PC-3 (cell line): ENCODE results near the gene PDLIM7. TPM values are rescaled to one million over a fixed set of nuclear protein-coding genes. Genes with fewer than 3 reads are reported as not detected.

Experiments used
- ATAC-seq: fragments of 200-7000 bp; cut with Tn5 transposase; 2 replicates; pipeline ENCODE4 v1.9.1; 2020; ENCODE audit warnings: mild to moderate bottlenecking, moderate library complexity
- BruUV-seq: library from RNA; stranded (reverse); fragments of 400-500 nt; replicated peaks from 2 replicates; lab custom pipeline; 2021; lab: Mats Ljungman, UMichigan
- CTCF ChIA-PET: fragments of 300-600 bp; sonication (Branson Sonifier 250); formaldehyde crosslinking; loops from one replicate; lab custom pipeline; 2022; ENCODE audit warnings: antibody characterized with exemption; lab: Charles Lee
- POLR2A ChIA-PET: fragments of 300-600 bp; sonication (Branson Sonifier 250); formaldehyde crosslinking; loops from one replicate; lab custom pipeline; 2022; ENCODE audit warnings: antibody characterized with exemption; ENCODE audit not compliant: unreplicated experiment; lab: Charles Lee
- DNase-seq: peaks from one replicate; pipeline ENCODE4 v3.0.0-alpha.2; 2015
- H2AFZ ChIP-seq: fragments of 300-600 bp; sonication (generic); 2 replicates; pipeline ENCODE4 v1.6.0; 2016; ENCODE audit warnings: antibody characterized with exemption, low read length
- H3F3A ChIP-seq: fragments of 300-600 bp; sonication (generic); one replicate; pipeline ENCODE4 v1.6.0; 2017; ENCODE audit warnings: antibody characterized with exemption, low read length, control low read depth, mild to moderate bottlenecking; ENCODE audit not compliant: unreplicated experiment
- H3K27ac ChIP-seq: fragments of 300-600 bp; sonication (generic); 2 replicates; pipeline ENCODE4 v1.5.1; 2016; ENCODE audit warnings: mild to moderate bottlenecking, low read length
- H3K27me3 ChIP-seq: fragments of 300-600 bp; sonication (generic); 2 replicates; pipeline ENCODE4 v1.6.1; 2016; ENCODE audit warnings: low read length, mixed read lengths
- H3K36me3 ChIP-seq: fragments of 300-600 bp; sonication (generic); 2 replicates; pipeline ENCODE4 v1.6.1; 2016; ENCODE audit warnings: low read depth, mixed run types, low read length, mixed read lengths
- H3K4me1 ChIP-seq: fragments of 300-600 bp; sonication (generic); 2 replicates; pipeline ENCODE4 v1.5.1; 2016; ENCODE audit warnings: low read length; ENCODE audit not compliant: insufficient read depth
- H3K4me2 ChIP-seq: fragments of 300-600 bp; sonication (generic); 2 replicates; pipeline ENCODE4 v1.6.0; 2016; ENCODE audit warnings: low read length
- H3K4me3 ChIP-seq: fragments of 300-600 bp; sonication (generic); 2 replicates; pipeline ENCODE4 v1.5.1; 2016; ENCODE audit warnings: mild to moderate bottlenecking, low read length, mixed read lengths
- H3K79me2 ChIP-seq: fragments of 300-600 bp; sonication (generic); 2 replicates; pipeline ENCODE4 v1.6.1; 2017; ENCODE audit warnings: low read length, mixed read lengths
- H3K9ac ChIP-seq: fragments of 300-600 bp; sonication (generic); 2 replicates; pipeline ENCODE4 v1.6.0; 2016; ENCODE audit warnings: mild to moderate bottlenecking, low read length
- H3K9me2 ChIP-seq: fragments of 300-600 bp; sonication (generic); replicated peaks from 2 replicates; pipeline ENCODE4 v1.6.1; 2016; ENCODE audit warnings: mixed run types, low read length, mixed read lengths
- H3K9me3 ChIP-seq: fragments of 300-600 bp; sonication (generic); 2 replicates; pipeline ENCODE4 v1.6.1; 2016; ENCODE audit warnings: low read length, mixed read lengths
- H4K20me1 ChIP-seq: fragments of 300-600 bp; sonication (generic); 2 replicates; pipeline ENCODE4 v1.6.1; 2016; ENCODE audit warnings: low read length, mixed read lengths
- EZH2 ChIP-seq: fragments of 300-600 bp; sonication (generic); IDR thresholded peaks from one replicate; pipeline ENCODE4 v1.6.1; 2017; ENCODE audit warnings: antibody characterized with exemption, mild to moderate bottlenecking, low read length; ENCODE audit not compliant: unreplicated experiment
- EZH2phosphoT487 ChIP-seq: fragments of 300-600 bp; sonication (generic); IDR thresholded peaks from 2 replicates; pipeline ENCODE4 v1.6.1; 2018; ENCODE audit warnings: mild to moderate bottlenecking, antibody characterized with exemption, low read length, borderline replicate concordance
- intact Hi-C: fragments of 100-400 bp; cut with micrococcal nuclease; formaldehyde crosslinking; loops from 2 replicates; pipeline ENCODE4 v1.9.0; 2023
- total RNA-seq: library from RNA; depleted of rRNA; stranded (reverse); fragments of >200 nt; gene quantifications from 2 replicates; pipeline ENCODE4 v1.2.3, GENCODE V29; 2014
- TF ChIP-seq, protein P1 (sequence below): fragments of 300-600 bp; sonication (generic); conservative IDR thresholded peaks from 2 replicates; pipeline ENCODE4 v1.5.1; 2017; ENCODE audit warnings: antibody characterized with exemption, low read depth, mild to moderate bottlenecking, low read length

The PDLIM7 gene
- total RNA-seq, 1 experiment from 2014 or later: 159 TPM

DNA sequence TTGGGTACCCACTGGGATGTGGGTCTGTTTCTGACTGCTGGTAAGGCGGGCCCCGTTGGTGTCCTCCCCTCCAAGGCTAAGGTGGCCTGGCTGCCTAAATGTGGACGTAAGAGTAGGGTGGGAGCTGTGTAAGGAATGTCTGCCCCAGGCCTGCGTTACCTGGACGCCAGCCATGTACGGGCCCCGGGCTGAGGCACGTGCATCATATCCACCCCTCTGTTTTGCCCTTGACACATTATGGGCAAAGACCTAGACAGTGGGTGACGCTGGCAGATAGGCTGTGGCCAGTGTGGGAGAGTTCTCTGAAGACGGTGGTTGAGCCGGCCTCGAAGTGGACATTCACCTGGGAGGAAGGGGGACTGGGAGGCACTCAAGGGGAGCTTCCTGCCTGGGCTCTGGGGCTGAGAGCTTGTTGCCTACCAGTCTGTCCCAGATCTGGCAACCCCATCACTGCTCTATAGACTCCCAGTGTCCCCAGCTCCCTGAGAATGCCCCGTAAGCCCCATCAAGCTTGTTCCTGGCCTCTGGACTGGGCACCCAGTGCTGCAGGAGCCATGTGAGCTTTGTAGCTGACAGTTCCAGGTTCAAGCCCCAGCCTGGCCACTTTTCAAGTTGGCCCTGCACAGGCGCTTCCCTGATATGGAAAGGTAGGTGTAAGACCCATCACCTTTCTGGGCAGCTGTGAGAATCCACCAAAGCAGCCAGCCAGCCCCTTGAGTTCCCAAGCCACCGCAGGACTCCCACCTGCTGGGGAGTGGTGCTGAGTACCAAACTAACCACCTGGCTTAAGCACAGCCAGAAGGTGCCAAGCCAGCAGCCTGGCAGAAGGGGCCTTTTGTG is 54.0 kb downstream of the PDLIM7 start:
- no peak overlapping the region for H3K9ac ChIP-seq
- peaks cover 8% of the 10 kb centered on the region for H3F3A ChIP-seq
- H4K20me1 ChIP-seq: no peaks in the 10 kb centered on the region
- no peak overlapping the region for H2AFZ ChIP-seq
- no peak overlapping the region for H3K27ac ChIP-seq
- ChIA-PET POLR2A (interaction anchor here (1.3 kb wide), 1 partner anchor 17 kb away, joined by 3 read pairs; the partner anchor contains the start of gene GRK6), CTCF (interaction anchor here (2.2 kb wide), 1 partner anchor 12 kb away, joined by 5 read pairs; no protein-coding TSS in a partner anchor)
- H3K4me1 ChIP-seq: peaks cover 15% of the 10 kb centered on the region
- no peaks in the 10 kb centered on the region for H3K9me3 ChIP-seq
- no peak for TF ChIP-seq EZH2phosphoT487
- TF ChIP-seq, protein P1, sequence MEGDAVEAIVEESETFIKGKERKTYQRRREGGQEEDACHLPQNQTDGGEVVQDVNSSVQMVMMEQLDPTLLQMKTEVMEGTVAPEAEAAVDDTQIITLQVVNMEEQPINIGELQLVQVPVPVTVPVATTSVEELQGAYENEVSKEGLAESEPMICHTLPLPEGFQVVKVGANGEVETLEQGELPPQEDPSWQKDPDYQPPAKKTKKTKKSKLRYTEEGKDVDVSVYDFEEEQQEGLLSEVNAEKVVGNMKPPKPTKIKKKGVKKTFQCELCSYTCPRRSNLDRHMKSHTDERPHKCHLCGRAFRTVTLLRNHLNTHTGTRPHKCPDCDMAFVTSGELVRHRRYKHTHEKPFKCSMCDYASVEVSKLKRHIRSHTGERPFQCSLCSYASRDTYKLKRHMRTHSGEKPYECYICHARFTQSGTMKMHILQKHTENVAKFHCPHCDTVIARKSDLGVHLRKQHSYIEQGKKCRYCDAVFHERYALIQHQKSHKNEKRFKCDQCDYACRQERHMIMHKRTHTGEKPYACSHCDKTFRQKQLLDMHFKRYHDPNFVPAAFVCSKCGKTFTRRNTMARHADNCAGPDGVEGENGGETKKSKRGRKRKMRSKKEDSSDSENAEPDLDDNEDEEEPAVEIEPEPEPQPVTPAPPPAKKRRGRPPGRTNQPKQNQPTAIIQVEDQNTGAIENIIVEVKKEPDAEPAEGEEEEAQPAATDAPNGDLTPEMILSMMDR: no peak
- no peak for TF ChIP-seq EZH2
- no peaks in the 10 kb centered on the region for H3K27me3 ChIP-seq
- no peak for DNase-seq
- intact Hi-C loops: no loop called here
- no peaks in the 10 kb centered on the region for H3K9me2 ChIP-seq
- H3K4me3 ChIP-seq: no peak overlapping the region
- peaks cover 31% of the 10 kb centered on the region for H3K79me2 ChIP-seq
- no peak for ATAC-seq
- BruUV-seq: no TSS peak
- H3K4me2 ChIP-seq: no peak overlapping the region
- H3K36me3 ChIP-seq: peaks cover 16% of the 10 kb centered on the region

GRCh38 chr5:177442066-177442826 is 55.2 kb downstream of the PDLIM7 start:
- peaks cover 4% of the 10 kb centered on the region for H3F3A ChIP-seq
- intact Hi-C loops: no loop called here
- no TSS peak for BruUV-seq
- H3K27ac ChIP-seq: no peak overlapping the region
- H3K36me3 ChIP-seq: peaks cover 18% of the 10 kb centered on the region
- H2AFZ ChIP-seq: no peak overlapping the region
- peaks cover 8% of the 10 kb centered on the region for H3K4me1 ChIP-seq
- no peaks in the 10 kb centered on the region for H3K27me3 ChIP-seq
- H3K4me2 ChIP-seq: no peak overlapping the region
- ChIA-PET CTCF (no interaction called here), POLR2A (interaction anchor here (0.6 kb wide), 1 partner anchor 16 kb away, joined by 12 read pairs; the partner anchor contains the start of gene GRK6)
- H3K9ac ChIP-seq: no peak overlapping the region
- TF ChIP-seq, protein P1: no peak
- TF ChIP-seq EZH2 (no peak), EZH2phosphoT487 (no peak)
- H3K4me3 ChIP-seq: no peak overlapping the region
- no peaks in the 10 kb centered on the region for H3K9me2 ChIP-seq
- no peak for ATAC-seq
- no peaks in the 10 kb centered on the region for H3K9me3 ChIP-seq
- H4K20me1 ChIP-seq: no peaks in the 10 kb centered on the region
- peaks cover 28% of the 10 kb centered on the region for H3K79me2 ChIP-seq
- DNase-seq: no peak
